Activated CD4-positive, CD25-positive, alpha-beta regulatory T cell treated with anti-CD3 and anti-CD28 coated beads, Interleukin-2, amount 50 U/mL, for 72 hours (primary cell): ENCODE measurements around the gene GTF2A1.
"Not testable (repeated sequence)": the region's sequence is repeated elsewhere in the genome, so short reads cannot be mapped to it uniquely, and the experiment has no call there.

Experiments used
- DNase-seq: peaks from one replicate; pipeline ENCODE4 v3.0.0; 2021

Gene GTF2A1

DNA sequence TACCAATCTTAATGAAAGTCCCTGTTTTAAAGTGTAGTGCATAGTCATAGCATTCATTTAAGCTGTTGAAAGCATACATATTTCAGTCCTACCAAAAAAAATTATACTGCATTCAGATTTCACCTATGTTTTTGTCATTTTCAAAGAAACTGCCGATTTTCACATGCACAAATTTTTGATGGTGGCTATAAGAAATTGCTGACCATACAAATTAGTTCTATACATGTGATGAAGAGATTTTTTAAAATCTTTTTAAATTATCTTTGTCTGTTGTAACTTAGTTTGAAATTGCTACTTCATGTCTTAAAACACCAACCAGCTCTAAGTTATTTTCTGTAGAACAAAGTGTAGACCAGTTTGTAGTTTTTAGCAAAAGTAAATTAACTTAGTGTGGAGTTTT, 3.5 kb upstream of the GTF2A1 start:
- DNase-seq, result no peak

DNA sequence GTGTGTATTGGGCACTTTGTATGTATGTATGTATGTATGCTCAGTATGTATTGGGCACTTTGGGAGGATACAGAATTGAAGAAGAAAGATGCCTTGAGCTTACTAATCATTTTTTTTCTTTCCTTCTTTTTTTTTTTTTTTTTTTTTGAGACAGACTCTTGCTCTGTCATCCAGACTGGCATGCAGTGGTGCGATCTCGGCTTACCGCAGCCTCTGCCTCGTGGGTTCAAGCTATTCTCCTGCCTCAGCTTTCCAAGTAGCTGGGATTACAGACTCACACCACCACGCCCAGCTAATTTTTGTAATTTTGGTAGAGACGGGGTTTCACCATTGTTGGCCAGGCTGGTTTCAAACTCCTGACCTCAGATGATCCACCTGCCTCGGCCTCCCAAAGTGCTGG, 3.0 kb upstream of the GTF2A1 start:
- DNase-seq, result not testable (repeated sequence)

DNA sequence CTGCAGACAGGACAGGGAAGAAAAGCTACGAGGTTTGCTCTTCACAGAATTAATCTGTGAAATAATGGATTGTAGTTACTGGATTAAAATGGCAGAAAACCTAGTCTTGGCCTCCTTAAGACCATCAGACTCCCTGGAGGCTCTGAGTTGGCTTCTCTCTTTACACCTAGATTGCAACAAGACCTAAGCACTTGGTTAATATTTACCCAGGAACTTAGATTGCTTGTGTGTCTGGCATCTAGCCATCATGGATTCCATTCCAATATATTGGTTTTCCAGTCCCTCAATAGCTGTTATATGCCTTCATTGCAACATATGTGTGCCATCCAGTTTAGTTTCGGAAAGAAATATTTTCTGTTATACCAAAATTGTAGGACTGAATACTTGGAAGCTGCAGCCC, 1.9 kb upstream of the GTF2A1 start:
- DNase-seq, result no peak

DNA sequence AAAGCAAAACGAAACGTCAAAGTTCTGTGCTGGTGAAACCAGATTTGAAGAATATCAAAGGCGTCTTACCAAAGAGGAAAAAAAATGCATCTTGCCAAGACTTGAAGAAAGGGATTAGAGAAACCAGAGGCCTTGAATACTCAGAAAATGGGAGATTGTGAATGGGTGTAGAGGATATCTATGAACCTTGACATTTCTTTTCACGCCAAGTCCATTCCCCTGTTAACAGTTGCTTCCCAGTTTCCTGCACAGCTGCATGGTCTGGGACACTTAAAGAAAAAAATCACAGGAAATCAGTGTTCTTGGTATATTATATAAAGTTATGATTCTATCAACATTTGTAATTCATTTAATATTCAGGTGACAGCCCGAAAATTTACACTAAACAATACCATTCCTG, 1.4 kb upstream of the GTF2A1 start:
- DNase-seq, result no peak

DNA sequence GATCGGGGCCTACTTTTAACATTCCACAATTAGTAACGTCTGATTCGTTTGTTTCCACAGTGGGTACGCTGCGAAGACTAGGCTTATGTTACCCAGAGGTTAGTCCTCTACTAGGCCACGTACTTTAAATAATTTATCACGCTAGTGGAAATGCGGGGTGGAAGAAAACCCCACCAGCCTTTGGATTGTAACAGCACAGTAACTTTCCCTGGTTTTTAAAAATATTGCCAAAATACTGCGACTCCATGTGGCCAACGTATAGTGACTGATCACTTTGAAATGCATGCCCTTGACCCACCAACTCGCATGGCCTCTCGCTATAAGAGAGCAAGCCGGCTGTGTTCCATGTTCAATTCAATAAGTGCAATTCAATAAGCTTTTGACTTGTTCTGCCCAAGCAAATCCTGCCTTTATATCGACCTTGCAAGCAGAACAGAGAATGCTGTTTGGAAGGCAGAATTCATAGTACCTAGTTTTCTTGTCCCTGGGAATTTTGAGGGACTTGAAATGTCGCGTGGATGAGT, 882 bp upstream of the GTF2A1 start:
- DNase-seq, result no peak

DNA sequence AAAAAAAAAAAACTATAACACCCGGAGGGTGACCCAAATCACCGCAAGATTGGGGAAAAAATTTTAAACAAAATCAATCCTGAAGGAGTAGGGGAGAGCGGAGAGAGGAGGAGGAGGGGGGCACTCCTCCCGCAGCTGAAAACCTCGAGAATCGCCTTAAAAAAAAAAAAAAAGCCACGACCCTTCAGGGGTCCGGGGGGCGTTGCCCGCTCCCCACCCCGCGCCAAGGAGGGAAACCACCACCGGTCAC, 254 bp downstream of the GTF2A1 start:
- no peak for DNase-seq

DNA sequence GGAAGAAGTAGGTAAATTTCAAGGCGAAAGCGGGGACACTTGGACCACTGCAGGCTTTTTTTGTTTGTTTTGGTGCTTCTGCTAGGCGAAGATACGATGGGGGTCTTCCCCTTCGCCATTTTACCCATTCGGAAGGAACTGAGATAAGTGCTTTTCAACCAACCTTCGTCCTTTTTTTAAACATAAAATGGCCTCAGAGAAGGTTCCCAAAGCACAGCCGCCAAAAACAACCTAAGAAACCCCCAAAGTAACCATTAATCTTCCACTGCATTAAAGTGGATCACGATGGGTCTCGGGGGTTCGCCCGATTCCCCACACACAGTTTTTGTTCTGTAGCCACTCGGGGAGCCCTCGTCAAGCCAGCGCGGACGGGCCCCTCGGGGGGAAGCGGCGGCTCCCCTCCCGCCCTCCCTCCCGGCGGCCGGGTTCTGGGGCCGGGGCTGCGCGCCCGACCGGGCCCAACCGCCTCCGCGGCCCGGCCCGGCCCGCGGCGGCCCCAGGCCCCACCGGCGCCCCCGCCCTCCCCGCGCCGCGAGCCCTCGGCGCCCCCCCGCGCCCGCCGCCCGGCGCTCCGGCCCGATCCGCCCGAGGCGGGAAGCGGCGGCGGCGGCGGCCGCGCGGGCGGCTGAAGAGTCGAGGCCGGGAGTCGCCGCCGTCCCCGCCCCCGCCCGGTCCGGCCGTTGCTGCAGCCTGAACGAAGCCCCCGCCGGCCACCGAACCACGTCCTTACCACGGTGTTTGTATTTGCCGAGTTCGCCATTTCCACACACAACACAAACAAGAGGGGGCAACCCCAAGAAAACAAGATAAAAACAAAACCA, 790 bp downstream of the GTF2A1 start:
- peak; percentile 57 for DNase-seq

DNA sequence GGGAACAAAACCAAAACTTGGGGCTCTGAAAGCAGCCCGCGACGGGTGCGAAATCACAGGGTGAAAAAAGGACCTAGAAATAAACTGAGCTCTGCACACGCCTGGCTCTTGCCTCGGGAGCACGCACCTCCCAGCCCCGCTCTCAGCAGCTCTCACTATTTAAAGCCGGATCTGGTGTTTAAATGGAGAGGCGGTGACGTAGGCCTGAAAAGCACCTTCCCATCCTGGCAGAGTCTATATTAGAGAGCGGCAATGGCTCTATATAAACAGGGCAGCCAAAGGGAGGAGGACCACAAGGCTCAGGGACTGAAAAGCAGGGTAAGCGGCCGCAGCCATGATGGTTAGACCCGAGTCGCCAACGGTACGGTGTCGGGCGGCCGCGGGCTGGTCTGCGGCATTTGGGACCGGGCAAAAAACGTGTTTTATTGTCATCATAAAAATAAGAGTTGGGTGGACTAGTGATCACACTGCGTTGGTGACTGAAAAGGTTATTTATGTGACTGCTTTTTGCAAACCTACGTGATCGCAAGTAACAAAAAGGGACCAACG, 1.5 kb downstream of the GTF2A1 start:
- peak; percentile 79 for DNase-seq

DNA sequence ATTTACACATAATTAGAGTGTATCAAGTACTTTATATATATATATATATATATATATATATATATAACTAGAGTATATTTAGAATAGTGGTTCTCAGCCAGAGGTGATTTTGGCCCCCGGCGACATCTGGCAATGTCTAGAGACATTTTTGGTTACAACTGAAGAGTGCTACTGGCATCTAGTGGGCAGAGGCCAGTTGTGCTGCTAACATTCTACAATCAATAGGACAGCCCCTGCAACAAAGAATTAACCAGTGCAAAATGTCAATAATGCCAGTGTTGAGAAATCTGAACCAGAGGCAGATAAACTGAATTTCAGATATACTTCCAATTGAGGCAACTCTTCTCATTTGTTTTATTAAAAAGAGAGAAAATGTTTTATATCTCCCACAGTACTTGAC, 8.9 kb downstream of the GTF2A1 start:
- no peak for DNase-seq

DNA sequence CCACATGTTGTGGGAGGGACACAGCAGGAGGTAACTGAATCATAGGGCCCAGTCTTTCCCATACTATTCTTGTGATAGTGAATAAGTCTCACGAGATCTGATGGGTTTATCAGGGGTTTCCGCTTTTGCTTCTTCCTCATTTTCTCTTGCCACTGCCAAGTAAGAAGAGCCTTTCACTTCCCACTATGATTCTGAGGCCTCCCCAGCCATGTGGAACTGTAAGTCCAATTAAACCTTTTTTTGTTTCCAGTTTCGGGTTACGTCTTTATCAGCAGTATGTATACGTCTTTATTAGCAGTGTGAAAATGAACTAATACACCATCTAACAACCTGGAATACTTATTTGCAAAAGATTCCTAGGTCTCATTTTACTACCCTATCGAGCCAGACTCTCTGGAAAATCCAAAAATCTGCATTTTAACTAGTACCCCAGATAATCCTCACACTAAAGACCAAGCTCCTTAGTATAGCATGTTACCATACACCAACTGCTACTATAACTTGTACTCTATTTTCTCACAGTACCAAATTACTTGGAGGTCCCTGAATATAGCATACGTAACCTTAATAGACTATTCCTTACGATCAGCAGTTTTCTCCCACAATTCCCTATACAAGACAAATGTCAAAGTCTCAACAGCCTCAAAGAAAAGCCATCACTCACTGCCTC, 11.5 kb downstream of the GTF2A1 start:
- DNase-seq, result no peak

DNA sequence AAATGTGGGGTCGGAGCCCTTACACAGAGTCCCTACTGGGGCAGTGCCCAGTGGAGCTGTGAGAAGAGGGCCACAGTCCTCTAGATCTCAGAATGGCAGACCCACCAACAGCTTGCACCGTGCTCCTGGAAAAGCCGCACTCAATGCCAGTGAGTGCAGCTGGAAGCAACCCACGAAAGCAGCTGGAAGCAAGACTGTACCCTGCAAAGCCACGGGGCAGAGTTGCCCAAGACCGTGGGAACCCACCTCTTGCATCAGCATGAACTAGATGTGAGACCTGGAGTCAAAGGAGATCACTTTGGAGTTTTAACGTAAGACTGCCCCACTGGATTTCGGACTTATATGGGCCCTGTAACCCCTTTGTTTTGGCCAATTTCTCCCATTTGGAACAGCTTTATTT, 12.3 kb downstream of the GTF2A1 start:
- DNase-seq, result no peak

DNA sequence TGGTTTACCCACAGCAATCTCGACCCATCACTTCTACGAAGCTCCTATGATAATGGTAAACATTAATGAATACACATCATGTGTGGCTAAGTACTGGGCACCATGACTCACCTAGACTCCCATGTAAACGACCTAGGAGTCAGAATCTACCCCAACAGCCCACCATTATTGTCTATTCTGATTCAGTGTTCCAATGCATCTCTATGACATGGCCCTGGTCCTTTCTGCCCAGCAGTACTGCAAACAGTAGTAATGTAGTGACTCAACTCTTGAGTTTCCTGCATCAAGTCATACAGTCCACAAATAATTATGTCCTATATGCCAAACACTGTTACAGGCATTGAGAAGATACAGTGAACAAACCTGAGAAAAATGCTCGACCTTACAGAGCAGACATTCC, 14.6 kb downstream of the GTF2A1 start:
- no peak for DNase-seq

DNA sequence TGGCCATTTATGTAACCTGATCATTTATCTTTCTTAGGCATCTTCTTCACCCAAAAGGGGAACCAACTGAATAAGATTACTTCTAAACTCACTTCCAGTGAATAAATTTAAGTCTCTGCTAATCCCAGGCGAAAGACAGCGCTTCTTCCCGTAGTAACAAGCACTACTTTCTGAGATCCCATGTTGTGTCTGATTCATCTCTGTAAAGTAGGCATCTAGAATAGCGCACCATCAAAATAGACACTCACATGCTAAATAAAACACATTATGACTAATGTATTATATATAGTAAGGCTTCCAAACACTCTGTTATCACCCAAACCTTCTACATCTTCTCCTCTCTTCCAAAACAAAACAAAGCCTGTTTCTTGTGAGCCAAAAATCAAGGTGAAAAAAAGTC, 15.1 kb downstream of the GTF2A1 start:
- no peak for DNase-seq

DNA sequence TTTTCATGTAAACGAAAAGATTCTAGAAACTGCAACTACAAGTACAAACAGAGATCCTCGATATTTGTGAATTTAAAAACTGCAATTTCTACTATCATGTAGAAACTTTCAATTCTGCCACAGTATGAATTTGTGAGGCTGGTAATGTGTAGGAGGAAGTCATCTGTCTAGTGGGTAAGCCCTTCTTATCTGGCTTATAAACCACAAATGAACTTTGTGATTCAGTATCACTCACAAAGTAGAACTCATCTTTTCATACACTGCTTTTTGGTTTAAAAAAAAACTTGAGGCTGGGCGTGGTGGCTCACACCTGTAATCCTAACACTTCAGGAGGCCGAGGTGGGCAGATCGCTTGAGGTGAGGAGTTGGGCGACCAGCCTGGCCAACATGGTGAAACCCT, 20.7 kb downstream of the GTF2A1 start:
- no peak for DNase-seq

DNA sequence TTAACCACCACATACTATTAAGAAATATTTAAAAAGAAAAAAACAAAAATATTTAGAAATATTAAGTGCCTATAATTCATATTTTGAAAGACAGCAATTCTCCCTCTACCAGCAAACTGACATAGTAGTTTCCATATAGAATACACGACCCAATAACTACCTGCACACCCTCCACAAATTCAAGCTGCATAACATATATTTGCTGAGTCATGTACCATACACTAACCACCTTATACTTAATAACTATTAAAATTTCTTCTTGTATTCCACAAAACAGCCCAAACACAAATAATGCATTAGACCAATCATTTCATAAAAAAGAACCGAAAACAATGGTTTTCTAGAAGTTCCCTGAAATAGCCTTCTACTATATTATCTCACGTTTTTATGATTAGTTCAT, 21.7 kb downstream of the GTF2A1 start:
- no peak for DNase-seq

DNA sequence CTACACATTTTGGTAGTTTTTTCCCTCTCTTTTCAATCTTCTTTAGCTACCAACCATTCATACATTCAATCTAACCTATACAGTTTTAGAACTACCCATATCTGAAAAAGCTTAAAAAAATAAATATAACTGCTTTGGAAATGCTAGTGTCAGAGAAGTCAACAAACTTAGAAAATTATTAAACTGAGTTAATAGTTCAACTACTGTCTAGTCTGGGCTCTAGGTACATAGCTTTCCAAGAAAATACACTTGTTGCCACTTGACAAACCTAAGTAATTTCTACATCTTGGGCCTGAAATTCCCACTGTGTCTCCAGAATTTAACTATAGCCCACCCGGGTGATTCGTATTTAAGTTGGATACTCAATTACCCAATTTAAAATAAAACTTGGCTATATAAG, 22.1 kb downstream of the GTF2A1 start:
- no peak for DNase-seq

DNA sequence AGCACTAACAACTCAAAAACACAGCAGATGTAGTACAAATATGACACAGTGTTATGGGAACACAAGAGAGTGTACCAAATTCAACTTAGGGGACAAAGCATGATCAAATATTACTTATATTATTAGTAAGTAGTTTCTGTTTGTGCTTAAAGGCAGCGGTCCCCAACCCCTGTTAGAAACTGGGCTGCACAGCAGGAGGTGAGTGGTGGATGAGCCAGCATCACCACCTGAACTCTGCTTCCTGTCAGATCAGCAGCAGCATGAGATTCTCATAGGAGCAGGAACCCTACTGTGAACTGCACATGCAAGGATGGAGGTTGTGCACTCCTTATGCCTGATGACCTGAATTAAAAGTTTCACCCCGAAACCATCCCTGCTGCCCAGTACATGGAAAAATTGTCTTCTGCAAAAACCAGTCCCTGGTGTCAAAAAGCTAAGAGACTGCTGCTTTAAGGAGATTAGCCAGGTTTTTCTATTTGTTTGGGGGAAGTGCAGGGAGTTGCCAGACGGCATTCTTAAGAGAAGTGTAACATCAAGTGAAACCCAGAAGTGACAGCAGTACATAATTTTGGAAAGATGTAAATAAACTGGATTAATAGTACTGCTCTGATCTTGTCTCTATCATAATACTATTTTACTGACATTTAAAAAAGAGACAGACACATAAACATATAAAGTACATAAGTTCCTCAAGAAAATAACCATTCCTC, 26.7 kb downstream of the GTF2A1 start:
- DNase-seq, result no peak

DNA sequence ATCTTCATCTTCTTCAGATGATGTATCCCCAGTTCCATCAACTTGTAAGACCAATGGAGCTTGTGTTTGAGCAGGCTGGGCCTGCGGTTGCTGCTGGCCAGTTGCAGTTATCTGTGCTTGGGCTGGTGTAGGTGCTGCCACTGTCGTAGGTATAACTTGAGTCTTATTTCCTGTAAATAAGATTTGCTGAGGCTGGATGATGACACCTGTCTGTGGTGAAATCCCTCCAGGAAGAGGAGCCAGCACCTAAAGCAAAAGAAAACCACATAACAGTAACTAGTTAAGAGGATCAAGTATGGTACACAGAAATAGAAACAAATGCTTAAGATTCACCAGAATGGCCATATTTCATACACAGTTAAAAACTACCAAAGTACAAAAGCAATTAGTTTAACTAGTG, 28.2 kb downstream of the GTF2A1 start:
- DNase-seq, result no peak

DNA sequence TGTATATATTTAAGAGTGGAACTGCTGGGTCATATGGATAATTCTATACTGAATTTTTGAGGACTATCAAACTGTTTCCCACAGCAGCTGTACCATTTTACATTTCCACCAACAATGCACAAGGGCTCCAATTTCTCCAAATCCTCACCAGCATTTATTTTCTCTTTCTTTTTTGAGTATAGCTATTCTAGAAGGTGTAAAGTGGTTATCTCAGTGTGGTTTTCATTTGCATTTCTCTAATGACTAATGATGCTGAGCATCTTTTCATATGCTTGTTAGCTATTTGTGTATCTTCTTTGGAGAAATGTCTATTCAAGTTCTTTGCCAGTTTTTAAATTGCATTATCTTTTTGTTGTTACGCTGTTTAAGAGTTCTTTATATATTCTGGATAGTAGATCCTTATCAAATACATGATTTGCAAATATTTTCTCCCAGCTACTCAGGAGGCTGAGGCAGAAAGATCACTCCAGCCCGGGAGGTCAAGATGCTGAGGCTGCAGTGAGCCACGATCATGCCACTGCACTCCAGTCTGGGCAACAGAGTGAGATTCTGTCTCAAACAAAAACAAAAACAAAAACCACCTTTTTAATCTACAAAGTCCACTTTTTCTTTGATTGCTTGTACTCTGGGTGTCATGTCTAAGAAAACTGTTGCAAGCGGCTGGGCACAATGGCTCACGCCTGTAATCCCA, 32.8 kb downstream of the GTF2A1 start:
- no peak for DNase-seq

DNA sequence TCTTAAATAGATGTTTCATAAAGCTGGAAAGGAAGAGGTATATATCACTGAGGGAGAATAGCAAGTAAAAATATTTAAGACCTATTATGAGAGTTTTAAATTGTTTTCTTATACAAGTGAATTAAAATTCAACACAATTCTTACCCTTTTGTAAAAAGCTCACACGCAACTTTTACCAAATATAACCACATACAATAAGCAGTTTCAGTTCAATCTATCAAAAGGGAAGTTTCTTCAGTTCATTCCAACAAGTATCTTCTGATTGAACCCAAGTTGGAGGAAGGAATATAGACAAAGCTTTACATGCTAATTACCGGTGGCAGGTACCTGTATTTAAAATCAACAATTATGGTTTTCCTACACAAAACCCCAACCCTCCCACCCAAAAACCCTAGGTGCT, 41.1 kb downstream of the GTF2A1 start:
- no peak for DNase-seq

DNA sequence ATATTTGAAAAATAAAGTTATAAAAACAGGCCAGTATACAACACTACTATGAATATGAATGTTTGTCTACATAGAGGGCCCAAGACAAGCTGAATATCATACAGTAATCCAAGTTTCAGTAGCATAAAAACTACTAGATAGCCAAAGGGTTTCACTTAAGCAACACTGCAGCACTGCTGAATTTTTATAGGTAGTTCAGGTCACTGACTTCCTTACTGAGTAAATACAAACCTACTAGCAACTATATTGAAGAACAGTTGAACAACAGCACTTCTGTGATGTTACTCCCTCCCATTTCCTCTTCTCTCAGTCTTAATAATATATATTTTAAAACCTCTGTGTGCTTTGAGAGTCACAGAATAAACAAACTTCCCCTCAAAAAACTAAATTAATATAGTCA, 42.7 kb downstream of the GTF2A1 start:
- DNase-seq, result no peak

DNA sequence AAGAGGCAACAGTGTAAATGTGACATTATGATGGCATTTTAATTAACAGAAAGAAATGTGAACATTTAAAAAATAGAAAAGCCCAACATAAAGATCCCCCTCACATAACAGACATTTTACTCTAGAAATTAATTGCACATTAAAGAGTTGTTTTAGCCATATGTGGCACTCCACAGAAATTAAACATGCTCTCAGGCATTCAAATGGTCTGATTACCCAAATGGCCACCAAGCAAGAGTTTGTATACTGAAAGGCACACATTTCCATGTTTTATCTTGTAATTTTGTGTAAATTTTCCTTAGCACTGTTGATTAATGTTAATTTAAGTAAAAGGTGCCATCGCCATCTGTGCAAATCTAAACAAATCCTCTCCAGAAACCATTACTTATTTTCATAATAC, 43.5 kb downstream of the GTF2A1 start:
- DNase-seq, result no peak

DNA sequence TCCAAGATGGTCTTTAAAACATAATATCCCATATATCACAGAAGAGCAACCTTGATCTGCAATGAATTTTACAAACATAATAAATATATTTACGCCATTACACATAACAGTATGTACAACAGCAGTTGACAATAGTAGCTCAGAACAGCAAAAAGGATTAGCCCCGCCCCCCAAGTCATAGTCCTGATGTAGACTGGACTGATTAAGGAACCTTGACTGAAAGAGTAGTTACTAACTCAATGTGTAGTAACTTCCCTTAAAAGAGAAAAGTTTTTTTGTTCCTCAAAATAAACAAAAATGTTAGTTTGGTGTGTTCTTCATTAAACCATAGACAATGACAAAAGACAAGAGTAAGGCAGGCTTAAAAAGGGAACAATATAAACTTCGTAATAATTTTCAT, 44.5 kb downstream of the GTF2A1 start:
- no peak for DNase-seq
